ENCODE measurements around the gene RABL6. TPM values are rescaled to one million over a fixed set of nuclear protein-coding genes. Genes with fewer than 3 reads are reported as not detected.

Gene RABL6
- total RNA-seq, 1 donor from 2014 or later: 40.2 TPM

GRCh38 chr9:136814725-136815421, 7.1 kb downstream of the RABL6 start:
- no peak for DNase-seq (ENCODE audit: low spot score)

- DNase-seq (ENCODE audit: low spot score): no peak
Measured at GRCh38 chr9:136815422-136815782, 7.7 kb downstream of the RABL6 start.

DNA sequence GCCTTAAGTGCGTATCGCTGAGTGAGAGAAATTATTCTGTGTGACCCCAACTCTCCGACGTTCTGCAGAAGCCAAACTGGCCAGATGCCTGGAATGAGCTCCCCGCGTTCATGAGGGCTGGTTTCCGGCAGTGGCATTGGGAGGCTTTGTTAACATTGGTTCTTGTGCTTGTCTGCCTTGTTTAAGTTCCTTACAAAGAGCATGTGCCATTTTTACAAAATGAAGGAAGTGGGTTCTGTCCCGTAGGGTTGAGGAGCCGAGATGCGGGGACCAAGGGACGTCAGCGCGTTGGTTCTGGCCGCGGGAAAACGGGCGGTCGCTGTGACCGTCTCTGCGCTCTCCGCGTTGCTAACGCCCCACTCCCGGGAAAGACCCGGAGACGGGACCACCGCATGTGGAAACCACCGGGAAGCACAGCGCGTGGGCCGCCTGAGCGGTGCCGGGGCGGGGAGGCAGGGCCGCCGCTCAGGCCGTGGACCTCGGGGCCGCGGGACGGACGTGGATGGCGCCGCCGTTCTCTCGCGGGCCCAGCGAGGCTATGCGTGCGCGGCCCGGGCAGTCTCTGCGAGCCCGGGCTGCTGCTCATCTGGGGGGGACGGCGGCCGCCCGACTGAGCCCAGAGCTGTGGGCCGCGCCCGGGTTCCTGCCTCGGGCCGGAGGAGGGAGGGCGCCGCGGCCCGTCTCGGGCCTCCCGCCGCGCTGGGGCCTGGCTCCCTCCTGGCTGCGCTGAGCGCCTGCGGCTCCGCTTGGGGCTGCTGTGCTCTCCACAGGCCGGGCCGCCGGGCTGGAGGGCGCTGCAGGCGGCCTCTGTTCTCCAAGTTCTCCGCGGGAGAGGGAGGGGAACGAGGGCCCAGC, 13.4 kb downstream of the RABL6 start:
- peak; percentile 33 for DNase-seq (ENCODE audit: low spot score)

- DNase-seq (ENCODE audit: low spot score): no peak
Measured at GRCh38 chr9:136821826-136822544, 14.2 kb downstream of the RABL6 start.

DNA sequence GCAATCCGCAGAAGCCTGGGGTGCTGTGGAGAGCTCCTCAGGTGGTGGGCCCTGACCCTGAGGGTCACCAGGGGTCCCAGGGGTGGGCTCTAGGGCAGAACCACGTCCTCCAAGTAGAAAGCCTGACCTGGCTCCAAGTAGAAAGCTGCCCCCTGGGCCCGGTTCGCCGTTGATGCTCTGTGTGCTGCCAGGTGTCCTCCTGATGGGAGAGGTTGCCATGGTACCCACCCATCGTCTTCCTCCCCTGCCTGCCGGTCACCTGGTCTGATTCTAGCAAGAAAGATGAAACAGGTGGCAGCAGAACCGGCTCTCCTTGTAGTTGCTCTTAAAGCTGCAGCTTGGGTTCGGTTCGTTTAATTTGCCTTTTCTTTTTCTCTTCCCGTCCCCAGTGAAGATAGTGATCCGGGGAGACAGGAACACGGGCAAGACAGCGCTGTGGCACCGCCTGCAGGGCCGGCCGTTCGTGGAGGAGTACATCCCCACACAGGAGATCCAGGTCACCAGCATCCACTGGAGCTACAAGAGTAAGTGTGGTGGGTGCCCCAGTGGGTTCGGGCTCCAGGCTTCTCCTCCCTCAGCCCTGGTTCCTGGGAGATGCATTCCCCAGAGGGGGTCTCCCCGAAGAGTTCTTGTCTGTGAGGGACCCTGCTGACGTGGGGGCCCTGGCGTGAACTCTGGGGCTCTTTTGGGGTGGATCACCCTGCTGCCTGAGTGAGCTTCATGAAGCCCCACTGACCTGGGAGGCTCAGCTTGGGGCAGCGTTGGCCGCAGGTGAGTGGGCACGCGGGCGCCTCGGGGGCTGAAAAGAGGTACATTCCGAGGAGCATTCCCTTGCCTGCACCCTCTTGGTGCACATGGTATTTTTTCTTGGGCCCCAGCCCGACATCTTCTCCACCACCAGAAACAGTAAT, 15.6 kb downstream of the RABL6 start:
- DNase-seq (ENCODE audit: low spot score): no peak

DNA sequence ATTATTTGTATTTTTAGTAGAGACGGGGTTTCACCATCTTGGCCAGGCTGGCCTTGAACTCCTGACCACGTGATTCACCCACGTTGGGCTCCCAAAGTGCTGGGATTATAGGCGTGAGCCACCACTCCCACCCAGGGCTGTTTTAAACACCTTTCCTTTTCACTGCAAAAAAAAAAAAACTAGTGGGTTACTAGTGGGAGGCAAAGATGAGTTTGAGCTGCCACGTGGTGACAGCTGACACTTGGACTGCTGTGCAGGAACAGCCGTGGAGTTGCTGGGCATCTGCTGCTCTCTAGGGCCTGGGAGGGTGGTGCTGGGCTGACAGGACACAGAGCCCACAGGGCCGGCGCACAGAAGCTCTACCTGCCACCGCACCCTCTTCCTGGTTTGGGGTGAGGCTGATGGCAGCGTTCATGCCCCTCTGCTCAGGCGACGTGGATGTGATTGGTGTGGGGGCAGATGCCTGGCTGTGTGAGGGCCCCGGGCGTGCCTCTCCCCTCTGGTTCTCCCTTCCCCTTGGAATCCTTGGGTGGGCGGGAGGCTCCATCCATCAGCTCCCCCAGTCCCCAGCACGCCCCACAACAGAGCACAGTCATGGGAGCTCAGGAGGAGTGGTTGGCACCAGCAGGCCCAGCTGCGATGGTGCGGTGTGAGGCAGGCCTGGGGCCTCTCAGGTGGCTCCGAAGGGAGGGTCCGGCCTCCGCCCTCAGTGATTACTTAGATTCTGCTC, 16.9 kb downstream of the RABL6 start:
- no peak for DNase-seq (ENCODE audit: low spot score)

DNA sequence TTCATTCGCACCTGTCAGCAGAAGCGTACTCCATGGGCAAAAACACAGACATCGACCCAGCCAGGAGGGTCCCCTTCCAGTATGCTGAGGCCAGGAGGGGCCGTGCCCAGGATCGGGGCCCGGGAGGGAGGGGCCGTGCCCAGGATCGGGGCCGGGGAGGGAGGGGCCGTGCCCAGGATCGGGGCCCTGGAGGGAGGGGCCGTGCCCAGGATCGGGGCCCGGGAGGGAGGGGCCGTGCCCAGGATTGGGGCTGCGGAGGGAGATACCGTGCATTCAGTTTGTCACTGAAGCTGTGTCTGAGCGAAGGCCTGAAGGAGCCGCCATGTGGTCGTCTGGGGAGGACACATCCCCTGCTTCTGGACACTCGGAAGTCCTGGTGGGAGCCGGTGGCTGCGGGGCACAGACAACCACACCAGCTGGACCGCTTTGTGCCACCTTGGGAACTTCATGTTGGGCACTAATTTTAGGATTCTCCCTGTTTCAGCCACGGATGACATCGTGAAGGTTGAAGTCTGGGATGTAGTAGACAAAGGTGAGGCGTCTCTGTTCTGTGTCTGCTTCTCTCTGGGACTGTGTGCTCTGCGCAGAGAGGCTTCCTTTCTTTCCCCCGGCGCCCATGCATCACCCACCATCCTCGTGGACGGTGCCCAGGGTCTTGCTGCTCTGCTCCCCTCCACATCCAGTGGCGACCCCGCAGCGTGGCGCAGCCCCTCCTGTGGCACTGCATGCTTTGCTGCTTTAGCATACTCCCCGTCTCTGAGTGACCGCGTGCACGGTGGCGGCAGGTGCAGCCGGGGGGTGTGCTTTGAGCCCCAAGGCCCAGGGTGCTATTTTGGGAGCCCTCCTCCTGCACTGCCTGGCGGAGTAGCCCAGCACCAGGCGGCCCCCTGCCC, 17.8 kb downstream of the RABL6 start:
- no peak for DNase-seq (ENCODE audit: low spot score)

DNA sequence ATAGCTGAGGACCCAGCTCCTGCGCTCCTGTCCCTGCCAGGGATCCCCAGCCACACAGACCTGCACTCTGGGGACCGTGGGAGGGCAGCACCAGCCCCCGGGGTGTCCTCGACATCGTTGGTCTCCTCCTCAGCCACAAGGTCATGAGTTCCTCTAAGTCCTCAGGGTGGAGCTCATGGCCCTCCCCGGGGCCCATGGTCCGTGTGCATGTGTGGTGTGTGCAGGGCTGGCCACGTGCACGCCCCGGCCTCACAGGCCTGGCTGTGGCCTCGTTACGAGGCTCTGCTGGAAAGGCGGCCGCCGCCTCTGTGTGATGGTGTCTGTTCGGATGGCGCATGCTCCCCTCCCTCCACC, 18.4 kb downstream of the RABL6 start:
- DNase-seq (ENCODE audit: low spot score): no peak

- no peak for DNase-seq (ENCODE audit: low spot score)
Measured at GRCh38 chr9:136826703-136827582, 19.2 kb downstream of the RABL6 start.

- DNase-seq (ENCODE audit: low spot score): no peak
Measured at GRCh38 chr9:136827794-136828473, 20.2 kb downstream of the RABL6 start.

GRCh38 chr9:136828474-136829140, 20.9 kb downstream of the RABL6 start:
- no peak for DNase-seq (ENCODE audit: low spot score)

DNA sequence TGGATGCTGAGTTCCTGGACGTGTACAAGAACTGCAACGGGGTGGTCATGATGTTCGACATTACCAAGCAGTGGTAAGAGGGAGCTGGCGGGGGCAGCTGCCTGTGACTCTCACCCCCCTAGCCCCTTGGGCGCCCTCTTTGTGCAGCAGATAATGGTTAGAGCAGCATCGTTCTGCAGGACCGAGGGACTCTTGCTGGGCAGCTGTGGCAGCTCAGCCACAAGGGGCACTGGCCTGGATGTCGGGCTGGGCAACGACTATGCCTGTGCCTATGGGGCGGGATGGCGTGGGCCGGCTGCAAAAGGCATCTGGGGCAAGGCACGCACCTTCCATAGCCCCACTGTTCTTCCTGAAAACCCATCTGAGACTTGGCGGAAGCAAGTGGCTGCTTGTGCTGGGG, 21.7 kb downstream of the RABL6 start:
- DNase-seq (ENCODE audit: low spot score): no peak

- no peak for DNase-seq (ENCODE audit: low spot score)
Measured at GRCh38 chr9:136829981-136830885, 22.5 kb downstream of the RABL6 start.

GRCh38 chr9:136831002-136831719, 23.4 kb downstream of the RABL6 start:
- DNase-seq (ENCODE audit: low spot score): no peak

GRCh38 chr9:136831720-136832104, 24.0 kb downstream of the RABL6 start:
- no peak for DNase-seq (ENCODE audit: low spot score)

GRCh38 chr9:136832581-136832980, 24.8 kb downstream of the RABL6 start:
- DNase-seq (ENCODE audit: low spot score): no peak
